SK-N-SH (cell line): ENCODE results near the gene MAGI2.

Experiments
- EZH2phosphoT487 ChIP-seq: fragments of 200-600 bp; sonication (generic); IDR thresholded peaks from 2 replicates; pipeline ENCODE4 v1.6.1; 2017; ENCODE audit warnings: low read depth, mixed run types, mild to moderate bottlenecking, antibody characterized with exemption, moderate library complexity, borderline replicate concordance
- FOSL2 ChIP-seq: IDR thresholded peaks from 2 replicates; pipeline ENCODE4 v1.4.0; 2012; ENCODE audit warnings: low read depth, mild to moderate bottlenecking, moderate library complexity, borderline replicate concordance
- NFIC ChIP-seq: IDR thresholded peaks from 2 replicates; pipeline ENCODE4 v1.4.0; 2012; ENCODE audit warnings: borderline replicate concordance
- NRF1 ChIP-seq: IDR thresholded peaks from 2 replicates; pipeline ENCODE4 v1.6.1; 2012; ENCODE audit warnings: low read depth, mild to moderate bottlenecking, low read length
- POLR2AphosphoS5 ChIP-seq: IDR thresholded peaks from 2 replicates; pipeline ENCODE4 v1.6.1; 2012; ENCODE audit warnings: low read depth, low read length
- TF ChIP-seq, protein P1 (sequence below): fragments of 200-600 bp; sonication (generic); IDR thresholded peaks from 2 replicates; pipeline ENCODE4 v1.6.1; 2017; ENCODE audit warnings: antibody characterized with exemption, mild to moderate bottlenecking, moderate library complexity
- TF ChIP-seq, protein P2 (sequence below): IDR thresholded peaks from 2 replicates; pipeline ENCODE4 v1.6.1; 2012; ENCODE audit warnings: mild to moderate bottlenecking, low read depth, low read length, moderate library complexity
- TF ChIP-seq, protein P3 (sequence below): fragments of 150-350 bp; IDR thresholded peaks from 2 replicates; pipeline ENCODE4 v1.6.1; 2017; ENCODE audit warnings: antibody characterized with exemption, low read length, low read depth, borderline replicate concordance
- TF ChIP-seq, protein P4 (sequence below): IDR thresholded peaks from 2 replicates; pipeline ENCODE4 v1.4.0; 2012; ENCODE audit warnings: low read depth, borderline replicate concordance

DNA sequence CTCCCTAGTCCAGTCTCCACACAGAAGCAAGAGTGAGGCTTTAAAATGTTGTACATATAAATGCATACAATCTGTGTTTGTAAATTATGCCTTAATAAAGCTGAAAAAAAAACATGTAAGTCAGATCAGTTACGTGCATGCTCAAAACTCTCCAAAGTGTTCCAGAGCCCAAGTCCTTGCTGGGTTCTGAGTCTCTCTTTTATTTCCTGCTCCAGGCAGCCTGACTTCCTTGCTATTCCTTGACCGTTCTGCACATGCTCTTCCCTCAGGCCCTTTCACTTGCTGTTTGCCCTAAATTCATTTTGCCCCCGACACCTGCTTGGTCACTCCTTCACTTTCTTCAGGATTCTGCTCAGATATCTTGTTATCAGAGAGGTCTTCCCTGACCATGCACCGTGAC lies 884.8 kb downstream of the MAGI2 start:
- TF ChIP-seq, protein P1, sequence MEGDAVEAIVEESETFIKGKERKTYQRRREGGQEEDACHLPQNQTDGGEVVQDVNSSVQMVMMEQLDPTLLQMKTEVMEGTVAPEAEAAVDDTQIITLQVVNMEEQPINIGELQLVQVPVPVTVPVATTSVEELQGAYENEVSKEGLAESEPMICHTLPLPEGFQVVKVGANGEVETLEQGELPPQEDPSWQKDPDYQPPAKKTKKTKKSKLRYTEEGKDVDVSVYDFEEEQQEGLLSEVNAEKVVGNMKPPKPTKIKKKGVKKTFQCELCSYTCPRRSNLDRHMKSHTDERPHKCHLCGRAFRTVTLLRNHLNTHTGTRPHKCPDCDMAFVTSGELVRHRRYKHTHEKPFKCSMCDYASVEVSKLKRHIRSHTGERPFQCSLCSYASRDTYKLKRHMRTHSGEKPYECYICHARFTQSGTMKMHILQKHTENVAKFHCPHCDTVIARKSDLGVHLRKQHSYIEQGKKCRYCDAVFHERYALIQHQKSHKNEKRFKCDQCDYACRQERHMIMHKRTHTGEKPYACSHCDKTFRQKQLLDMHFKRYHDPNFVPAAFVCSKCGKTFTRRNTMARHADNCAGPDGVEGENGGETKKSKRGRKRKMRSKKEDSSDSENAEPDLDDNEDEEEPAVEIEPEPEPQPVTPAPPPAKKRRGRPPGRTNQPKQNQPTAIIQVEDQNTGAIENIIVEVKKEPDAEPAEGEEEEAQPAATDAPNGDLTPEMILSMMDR: no peak
- TF ChIP-seq, protein P2, sequence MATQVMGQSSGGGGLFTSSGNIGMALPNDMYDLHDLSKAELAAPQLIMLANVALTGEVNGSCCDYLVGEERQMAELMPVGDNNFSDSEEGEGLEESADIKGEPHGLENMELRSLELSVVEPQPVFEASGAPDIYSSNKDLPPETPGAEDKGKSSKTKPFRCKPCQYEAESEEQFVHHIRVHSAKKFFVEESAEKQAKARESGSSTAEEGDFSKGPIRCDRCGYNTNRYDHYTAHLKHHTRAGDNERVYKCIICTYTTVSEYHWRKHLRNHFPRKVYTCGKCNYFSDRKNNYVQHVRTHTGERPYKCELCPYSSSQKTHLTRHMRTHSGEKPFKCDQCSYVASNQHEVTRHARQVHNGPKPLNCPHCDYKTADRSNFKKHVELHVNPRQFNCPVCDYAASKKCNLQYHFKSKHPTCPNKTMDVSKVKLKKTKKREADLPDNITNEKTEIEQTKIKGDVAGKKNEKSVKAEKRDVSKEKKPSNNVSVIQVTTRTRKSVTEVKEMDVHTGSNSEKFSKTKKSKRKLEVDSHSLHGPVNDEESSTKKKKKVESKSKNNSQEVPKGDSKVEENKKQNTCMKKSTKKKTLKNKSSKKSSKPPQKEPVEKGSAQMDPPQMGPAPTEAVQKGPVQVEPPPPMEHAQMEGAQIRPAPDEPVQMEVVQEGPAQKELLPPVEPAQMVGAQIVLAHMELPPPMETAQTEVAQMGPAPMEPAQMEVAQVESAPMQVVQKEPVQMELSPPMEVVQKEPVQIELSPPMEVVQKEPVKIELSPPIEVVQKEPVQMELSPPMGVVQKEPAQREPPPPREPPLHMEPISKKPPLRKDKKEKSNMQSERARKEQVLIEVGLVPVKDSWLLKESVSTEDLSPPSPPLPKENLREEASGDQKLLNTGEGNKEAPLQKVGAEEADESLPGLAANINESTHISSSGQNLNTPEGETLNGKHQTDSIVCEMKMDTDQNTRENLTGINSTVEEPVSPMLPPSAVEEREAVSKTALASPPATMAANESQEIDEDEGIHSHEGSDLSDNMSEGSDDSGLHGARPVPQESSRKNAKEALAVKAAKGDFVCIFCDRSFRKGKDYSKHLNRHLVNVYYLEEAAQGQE: no peak
- TF ChIP-seq, protein P3, sequence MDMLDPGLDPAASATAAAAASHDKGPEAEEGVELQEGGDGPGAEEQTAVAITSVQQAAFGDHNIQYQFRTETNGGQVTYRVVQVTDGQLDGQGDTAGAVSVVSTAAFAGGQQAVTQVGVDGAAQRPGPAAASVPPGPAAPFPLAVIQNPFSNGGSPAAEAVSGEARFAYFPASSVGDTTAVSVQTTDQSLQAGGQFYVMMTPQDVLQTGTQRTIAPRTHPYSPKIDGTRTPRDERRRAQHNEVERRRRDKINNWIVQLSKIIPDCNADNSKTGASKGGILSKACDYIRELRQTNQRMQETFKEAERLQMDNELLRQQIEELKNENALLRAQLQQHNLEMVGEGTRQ: no peak
- TF ChIP-seq, protein P4, sequence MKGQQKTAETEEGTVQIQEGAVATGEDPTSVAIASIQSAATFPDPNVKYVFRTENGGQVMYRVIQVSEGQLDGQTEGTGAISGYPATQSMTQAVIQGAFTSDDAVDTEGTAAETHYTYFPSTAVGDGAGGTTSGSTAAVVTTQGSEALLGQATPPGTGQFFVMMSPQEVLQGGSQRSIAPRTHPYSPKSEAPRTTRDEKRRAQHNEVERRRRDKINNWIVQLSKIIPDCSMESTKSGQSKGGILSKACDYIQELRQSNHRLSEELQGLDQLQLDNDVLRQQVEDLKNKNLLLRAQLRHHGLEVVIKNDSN: no peak
- TF ChIP-seq NFIC (no peak), POLR2AphosphoS5 (no peak), NRF1 (no peak), FOSL2 (no peak), EZH2phosphoT487 (no peak)
